ENCODE measurements around the gene ARID1B. TPM values are rescaled to one million over a fixed set of nuclear protein-coding genes. Genes with fewer than 3 reads are reported as not detected.

Gene ARID1B
- total RNA-seq, 1 donor from 2014 or later, result 62.1 TPM

GRCh38 chr6:157242791-157243190 lies 465.6 kb downstream of the ARID1B start:
- Histone ChIP-seq H3F3A (ENCODE audit: low read depth) (no peaks in the 10 kb centered on the region), H3K4me1 (peaks cover 7% of the 10 kb centered on the region), H3K9ac (no peak overlapping the region), H4K20me1 (ENCODE audit: low read depth) (no peaks in the 10 kb centered on the region), H2AFZ (replicated peaks) (no peak overlapping the region), H3K36me3 (no peaks in the 10 kb centered on the region), H3K79me2 (ENCODE audit: low read depth) (no peaks in the 10 kb centered on the region), H3K4me2 (no peak overlapping the region), H3K4me3 (no peak overlapping the region), H3K9me3 (ENCODE audit: low read depth) (no peaks in the 10 kb centered on the region), H3K27me3 (peaks cover 5% of the 10 kb centered on the region), H3K27ac (no peak overlapping the region)
- TF ChIP-seq EZH2phosphoT487 (IDR thresholded peaks at IDR 0.05) (no peak), CTCF (IDR thresholded peaks at IDR 0.05) (no peak), EZH2 (IDR thresholded peaks at IDR 0.05) (no peak)
- no peak for DNase-seq (ENCODE audit: low spot score)
- Mint-ChIP-seq H3K27me3 (ENCODE audit: insufficient read depth, low read depth) (peaks cover 14% of the 10 kb centered on the region), H3K27ac (no peak overlapping the region), H3K9me3 (peaks cover 2% of the 10 kb centered on the region), H3K36me3 (no peaks in the 10 kb centered on the region), H3K4me1 (peaks cover 37% of the 10 kb centered on the region), H3K4me3 (no peak overlapping the region)

DNA sequence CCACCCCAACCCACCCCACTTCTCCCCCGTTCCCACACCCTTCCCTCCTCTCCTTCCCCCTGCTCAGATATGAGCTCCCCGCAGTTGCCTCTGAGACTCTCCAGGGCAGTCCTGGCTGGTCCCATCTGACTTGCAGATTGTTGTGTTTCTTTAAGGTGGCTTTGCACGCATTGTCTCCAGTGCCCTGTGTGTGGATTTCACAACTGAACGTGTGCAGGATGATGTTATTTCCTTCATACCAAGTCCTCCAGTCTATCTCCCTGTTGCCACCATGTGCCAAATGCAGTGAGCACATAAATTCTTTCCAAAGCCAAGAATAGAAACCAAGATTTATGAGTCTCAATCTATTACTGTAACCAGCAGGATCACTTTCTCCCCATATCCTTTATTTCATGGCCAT lies 467.0 kb downstream of the ARID1B start:
- Mint-ChIP-seq H3K4me3 (no peak overlapping the region), H3K4me1 (peaks cover 34% of the 10 kb centered on the region), H3K36me3 (no peaks in the 10 kb centered on the region), H3K9me3 (peaks cover 12% of the 10 kb centered on the region), H3K27me3 (ENCODE audit: insufficient read depth, low read depth) (peaks cover 10% of the 10 kb centered on the region), H3K27ac (peak overlapping the region; percentile 78)
- peaks cover 7% of the 10 kb centered on the region for H3K4me1 ChIP-seq
- no peaks in the 10 kb centered on the region for H3F3A ChIP-seq (ENCODE audit: low read depth)
- no peak overlapping the region for H2AFZ ChIP-seq (replicated peaks)
- no peak for TF ChIP-seq CTCF (IDR thresholded peaks at IDR 0.05)
- no peak for TF ChIP-seq EZH2phosphoT487 (IDR thresholded peaks at IDR 0.05)
- no peak for TF ChIP-seq EZH2 (IDR thresholded peaks at IDR 0.05)
- H3K27me3 ChIP-seq, result no peaks in the 10 kb centered on the region
- H4K20me1 ChIP-seq (ENCODE audit: low read depth), result no peaks in the 10 kb centered on the region
- no peak overlapping the region for H3K27ac ChIP-seq
- no peak overlapping the region for H3K4me3 ChIP-seq
- H3K9me3 ChIP-seq (ENCODE audit: low read depth), result no peaks in the 10 kb centered on the region
- DNase-seq (ENCODE audit: low spot score), result no peak
- H3K36me3 ChIP-seq, result no peaks in the 10 kb centered on the region
- no peak overlapping the region for H3K4me2 ChIP-seq
- no peak overlapping the region for H3K9ac ChIP-seq
- no peaks in the 10 kb centered on the region for H3K79me2 ChIP-seq (ENCODE audit: low read depth)

- Mint-ChIP-seq H3K36me3 (no peaks in the 10 kb centered on the region), H3K4me3 (peak overlapping the region; percentile 13), H3K9me3 (peaks cover 15% of the 10 kb centered on the region), H3K27me3 (ENCODE audit: insufficient read depth, low read depth) (peaks cover 11% of the 10 kb centered on the region), H3K4me1 (peaks cover 29% of the 10 kb centered on the region), H3K27ac (no peak overlapping the region)
- Histone ChIP-seq H2AFZ (replicated peaks) (no peak overlapping the region), H4K20me1 (ENCODE audit: low read depth) (no peaks in the 10 kb centered on the region), H3K36me3 (no peaks in the 10 kb centered on the region), H3K4me1 (peaks cover 7% of the 10 kb centered on the region), H3K27ac (no peak overlapping the region), H3F3A (ENCODE audit: low read depth) (no peaks in the 10 kb centered on the region), H3K9me3 (ENCODE audit: low read depth) (no peaks in the 10 kb centered on the region), H3K79me2 (ENCODE audit: low read depth) (no peaks in the 10 kb centered on the region), H3K4me2 (no peak overlapping the region), H3K27me3 (no peaks in the 10 kb centered on the region), H3K9ac (no peak overlapping the region), H3K4me3 (no peak overlapping the region)
- TF ChIP-seq EZH2 (IDR thresholded peaks at IDR 0.05) (no peak), EZH2phosphoT487 (IDR thresholded peaks at IDR 0.05) (no peak), CTCF (IDR thresholded peaks at IDR 0.05) (no peak)
- no peak for DNase-seq (ENCODE audit: low spot score)
Observed at GRCh38 chr6:157244780-157245179, 467.6 kb downstream of the ARID1B start.

Measured in neural progenitor cell (in vitro differentiated cells).